ENCODE data around the gene MYZAP. TPM values are rescaled to one million over a fixed set of nuclear protein-coding genes. Genes with fewer than 3 reads are reported as not detected.

Gene MYZAP
- total RNA-seq, 1 experiment from 2014 or later: 0.35 TPM

DNA sequence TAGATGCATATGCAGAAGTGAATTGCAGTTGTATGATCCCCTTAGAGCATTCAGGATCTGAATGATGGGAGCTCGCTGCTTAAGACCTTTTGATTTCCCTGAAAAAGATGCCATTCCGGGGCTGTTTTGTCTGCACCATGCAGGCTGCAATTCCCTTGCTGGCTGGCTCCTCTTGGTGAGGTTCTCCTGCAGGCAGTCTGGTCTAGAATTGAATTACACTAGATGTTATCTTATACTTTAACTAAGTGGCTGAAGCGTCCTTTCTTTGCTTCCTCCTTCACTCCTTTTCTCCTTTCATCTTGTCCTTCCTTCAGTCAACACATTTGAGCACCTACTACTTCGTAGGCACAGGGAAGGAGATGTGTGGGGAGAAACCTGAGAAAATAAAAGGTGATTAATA is 18.6 kb upstream of the MYZAP start:
- Histone ChIP-seq H3K36me3 (replicated peaks; ENCODE audit: control insufficient read depth, insufficient read depth, low read length) (no peaks in the 10 kb centered on the region), H3K27me3 (ENCODE audit: control insufficient read depth, insufficient read depth, low read length) (no peaks in the 10 kb centered on the region)
- DNase-seq: no peak

DNA sequence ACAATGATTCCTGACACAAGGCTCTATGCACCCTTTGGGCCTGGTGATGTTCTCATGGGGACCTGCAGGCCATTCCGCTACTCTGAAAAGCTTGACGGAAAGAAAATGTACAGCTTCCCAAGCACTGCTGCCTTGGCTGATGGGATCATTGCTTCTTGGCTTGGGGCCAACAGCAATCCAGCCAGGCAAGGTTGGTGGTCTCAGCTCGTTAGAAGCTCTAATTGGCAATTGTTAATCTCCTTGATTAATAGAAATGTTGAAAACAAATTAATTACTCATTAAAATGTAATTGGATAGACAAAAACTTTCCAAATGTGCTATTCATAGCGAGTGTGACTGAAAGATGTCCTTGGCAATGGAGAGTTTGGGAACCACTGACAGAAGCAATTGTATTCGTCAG is 16.3 kb upstream of the MYZAP start:
- DNase-seq: no peak
- H3K27me3 ChIP-seq (ENCODE audit: control insufficient read depth, insufficient read depth, low read length): no peaks in the 10 kb centered on the region; the same call in 1 of the 2 replicates
- H3K4me3 ChIP-seq (ENCODE audit: insufficient read depth, low read depth, low read length): no peak overlapping the region
- H3K36me3 ChIP-seq (replicated peaks; ENCODE audit: control insufficient read depth, insufficient read depth, low read length): no peaks in the 10 kb centered on the region

More for the DNA sequence above, 18.6 kb upstream of the MYZAP start:
- H3K4me3 ChIP-seq (ENCODE audit: insufficient read depth, low read depth, low read length): no peak overlapping the region

DNA sequence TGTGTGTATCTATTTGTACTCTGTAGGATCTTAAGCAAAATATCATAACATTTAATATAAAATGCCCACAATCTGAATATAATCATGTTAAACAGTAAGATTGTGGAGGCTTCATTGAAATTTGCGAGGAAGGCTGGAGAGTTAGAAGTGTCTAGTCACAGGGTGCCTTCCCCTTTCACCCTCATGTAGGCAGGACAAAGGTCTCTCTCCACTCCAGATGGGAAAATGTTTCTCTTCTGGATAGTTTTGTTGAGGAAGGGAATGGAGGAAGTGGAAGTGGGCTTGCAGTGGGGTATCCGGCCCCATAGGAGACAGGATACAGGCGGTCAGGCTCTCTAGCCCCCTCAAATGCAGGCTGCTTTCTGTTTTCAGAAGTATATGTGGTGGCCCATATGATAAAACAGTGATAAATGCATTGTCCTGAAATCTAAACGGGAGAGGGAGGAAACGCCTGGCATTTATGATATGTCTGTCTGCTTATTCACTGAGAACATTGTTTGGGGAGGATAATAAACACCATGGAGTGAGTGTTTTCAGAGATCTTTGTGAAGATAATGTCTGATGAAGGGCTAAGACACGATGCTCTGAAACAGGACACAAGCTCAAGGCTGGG is 13.3 kb upstream of the MYZAP start:
- Histone ChIP-seq H3K4me3 (ENCODE audit: insufficient read depth, low read depth, low read length) (no peak overlapping the region), H3K36me3 (replicated peaks; ENCODE audit: control insufficient read depth, insufficient read depth, low read length) (no peaks in the 10 kb centered on the region), H3K27me3 (ENCODE audit: control insufficient read depth, insufficient read depth, low read length) (no peaks in the 10 kb centered on the region; the same call in 1 of the 2 replicates)
- no peak for DNase-seq

DNA sequence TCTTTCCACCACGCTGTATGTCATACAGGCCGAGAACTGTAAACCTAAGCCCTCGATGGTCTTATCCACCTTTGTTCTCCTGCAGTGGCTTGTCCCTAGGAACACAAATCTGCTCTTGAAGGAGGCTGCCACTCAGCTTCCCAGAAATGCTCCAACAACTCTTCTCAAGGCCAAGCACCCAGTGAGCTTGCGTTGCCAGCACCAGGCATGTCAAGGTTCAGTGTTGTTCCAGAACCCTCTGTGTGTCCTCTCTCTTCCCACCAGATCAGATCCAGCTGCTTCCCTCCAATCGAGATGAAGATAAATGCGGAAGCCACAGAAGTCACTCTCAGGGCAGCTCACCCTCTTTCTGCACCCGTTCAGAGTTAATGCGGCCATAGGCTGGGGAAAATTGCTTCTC is 11.3 kb upstream of the MYZAP start:
- DNase-seq: no peak
- H3K27me3 ChIP-seq (ENCODE audit: control insufficient read depth, insufficient read depth, low read length): no peaks in the 10 kb centered on the region; the same call in 1 of the 2 replicates
- H3K36me3 ChIP-seq (replicated peaks; ENCODE audit: control insufficient read depth, insufficient read depth, low read length): no peaks in the 10 kb centered on the region
- no peak overlapping the region for H3K4me3 ChIP-seq (ENCODE audit: insufficient read depth, low read depth, low read length)

DNA sequence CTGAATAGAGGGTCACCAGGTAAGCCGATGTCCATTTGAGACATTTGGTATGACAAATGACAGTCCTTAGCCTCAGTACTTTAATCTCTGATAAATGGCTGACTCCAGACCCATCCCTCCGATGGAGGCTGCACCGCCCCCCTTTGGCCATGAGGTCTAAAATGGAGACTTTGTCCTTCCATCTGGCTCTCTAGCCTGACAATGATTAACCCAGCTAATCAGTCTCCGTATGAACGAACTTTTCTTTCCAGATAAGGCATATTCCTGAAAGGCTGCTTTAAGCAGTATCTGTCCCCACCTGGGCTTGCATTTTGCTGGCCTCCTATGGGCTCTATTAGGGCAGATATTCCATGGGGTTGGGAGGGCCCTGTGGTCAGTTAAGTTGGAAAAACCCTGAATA is 10.8 kb upstream of the MYZAP start:
- no peak for DNase-seq
- Histone ChIP-seq H3K27me3 (ENCODE audit: control insufficient read depth, insufficient read depth, low read length) (no peaks in the 10 kb centered on the region; the same call in 1 of the 2 replicates), H3K4me3 (ENCODE audit: insufficient read depth, low read depth, low read length) (no peak overlapping the region), H3K36me3 (replicated peaks; ENCODE audit: control insufficient read depth, insufficient read depth, low read length) (no peaks in the 10 kb centered on the region)

DNA sequence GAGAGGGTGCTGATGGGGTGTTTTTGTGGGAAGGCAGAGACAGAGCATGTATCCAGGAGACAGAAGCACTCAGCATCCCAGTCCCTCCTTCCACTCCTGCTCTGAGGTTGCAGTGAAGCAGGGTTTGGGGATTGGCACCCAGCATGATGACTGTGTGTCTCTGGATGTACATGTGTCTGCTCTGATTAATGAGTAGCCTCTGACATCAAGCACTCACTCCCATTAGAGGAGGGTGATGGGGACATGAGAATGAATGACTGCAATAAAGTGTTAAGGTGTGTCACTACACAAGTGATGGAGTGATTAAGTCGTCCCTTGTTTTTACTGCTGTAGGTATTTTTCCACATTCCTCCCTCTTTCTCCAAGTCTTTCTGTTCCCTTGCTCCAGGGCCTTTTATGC is 9.6 kb upstream of the MYZAP start:
- DNase-seq: no peak
- Histone ChIP-seq H3K36me3 (replicated peaks; ENCODE audit: control insufficient read depth, insufficient read depth, low read length) (no peaks in the 10 kb centered on the region), H3K27me3 (ENCODE audit: control insufficient read depth, insufficient read depth, low read length) (no peaks in the 10 kb centered on the region; the same call in 1 of the 2 replicates), H3K4me3 (ENCODE audit: insufficient read depth, low read depth, low read length) (no peak overlapping the region)

DNA sequence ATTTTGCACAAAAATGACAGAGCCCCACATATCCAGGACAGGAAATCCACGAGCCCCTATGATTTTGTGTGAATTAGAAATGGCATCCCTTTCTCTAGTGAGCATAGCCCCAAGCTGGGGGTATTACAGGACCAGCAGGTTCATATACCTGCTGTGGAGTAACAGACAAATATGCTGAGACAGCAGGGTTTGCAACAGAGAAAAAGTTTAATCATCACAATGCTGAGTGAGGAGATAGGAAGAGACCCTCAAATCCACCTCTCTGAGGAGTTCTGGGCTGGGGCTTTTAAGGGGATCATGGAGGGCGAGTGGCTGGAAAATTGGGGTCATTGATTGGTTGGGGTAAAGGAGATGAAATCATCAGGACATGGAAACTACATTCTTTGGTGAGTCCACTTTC is 8.4 kb upstream of the MYZAP start:
- DNase-seq: no peak
- Histone ChIP-seq H3K4me3 (ENCODE audit: insufficient read depth, low read depth, low read length) (no peak overlapping the region), H3K27me3 (ENCODE audit: control insufficient read depth, insufficient read depth, low read length) (no peaks in the 10 kb centered on the region; the same call in 1 of the 2 replicates), H3K36me3 (replicated peaks; ENCODE audit: control insufficient read depth, insufficient read depth, low read length) (no peaks in the 10 kb centered on the region)

DNA sequence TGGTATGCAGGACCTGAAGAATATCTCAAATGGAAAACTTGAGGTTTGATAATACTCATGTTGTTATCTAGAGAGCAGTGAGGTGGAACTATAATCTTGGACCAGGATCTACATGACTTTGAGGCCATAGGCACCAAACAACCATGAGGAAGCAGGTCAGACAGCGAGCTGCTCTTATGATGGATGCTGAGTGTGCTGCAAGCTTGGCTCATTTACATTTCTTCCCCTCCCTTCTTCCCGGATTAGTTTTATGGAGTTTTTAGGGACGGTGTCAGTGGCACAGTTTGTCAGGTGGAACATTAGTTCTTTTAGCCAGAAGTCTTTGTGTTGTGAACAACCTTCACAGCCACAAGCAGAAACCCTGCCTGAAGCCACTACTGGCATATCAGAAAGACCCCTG is 8.0 kb upstream of the MYZAP start:
- H3K36me3 ChIP-seq (replicated peaks; ENCODE audit: control insufficient read depth, insufficient read depth, low read length): no peaks in the 10 kb centered on the region
- H3K27me3 ChIP-seq (ENCODE audit: control insufficient read depth, insufficient read depth, low read length): no peaks in the 10 kb centered on the region; the same call in 1 of the 2 replicates
- H3K4me3 ChIP-seq (ENCODE audit: insufficient read depth, low read depth, low read length): no peak overlapping the region
- DNase-seq: no peak

DNA sequence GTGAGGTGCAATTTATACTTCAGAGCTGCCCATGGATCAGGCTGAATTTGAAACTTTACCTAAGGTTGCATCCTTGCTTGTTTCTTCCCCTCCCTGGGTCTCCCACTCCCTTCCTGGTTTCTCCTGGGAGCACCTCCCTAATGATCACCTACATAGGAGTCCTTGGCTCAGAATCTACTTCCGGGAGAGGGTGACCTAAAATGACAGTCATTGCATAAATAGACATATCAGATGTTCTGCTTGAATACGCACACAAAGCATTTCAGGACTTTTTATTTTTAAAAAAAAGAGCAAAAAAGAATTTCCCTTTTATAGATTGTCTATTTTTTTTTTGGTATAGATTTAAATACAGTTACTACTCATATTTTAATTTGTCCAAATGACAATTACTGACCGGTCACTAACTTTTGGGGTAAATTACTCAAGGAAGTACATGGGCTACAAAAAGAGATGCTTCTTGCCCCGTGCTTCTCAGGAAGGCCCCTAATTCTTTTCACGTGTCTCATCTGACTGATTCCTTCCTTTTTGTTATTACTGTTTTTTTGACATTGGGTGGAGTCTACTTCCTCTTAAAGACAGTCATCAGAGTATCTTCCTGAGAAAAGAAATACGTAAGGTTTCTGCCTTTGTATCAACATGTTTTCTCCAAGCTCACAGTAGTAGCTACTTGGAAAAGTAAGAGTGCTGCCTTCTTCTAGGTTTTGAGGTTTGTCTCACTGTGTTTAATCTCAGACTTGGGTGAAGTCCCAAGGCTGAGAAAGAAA is 4.9 kb upstream of the MYZAP start:
- H3K36me3 ChIP-seq (replicated peaks; ENCODE audit: control insufficient read depth, insufficient read depth, low read length): no peaks in the 10 kb centered on the region
- H3K4me3 ChIP-seq (ENCODE audit: insufficient read depth, low read depth, low read length): no peak overlapping the region
- H3K27me3 ChIP-seq (ENCODE audit: control insufficient read depth, insufficient read depth, low read length): peaks cover 13% of the 10 kb centered on the region
- no peak for DNase-seq

DNA sequence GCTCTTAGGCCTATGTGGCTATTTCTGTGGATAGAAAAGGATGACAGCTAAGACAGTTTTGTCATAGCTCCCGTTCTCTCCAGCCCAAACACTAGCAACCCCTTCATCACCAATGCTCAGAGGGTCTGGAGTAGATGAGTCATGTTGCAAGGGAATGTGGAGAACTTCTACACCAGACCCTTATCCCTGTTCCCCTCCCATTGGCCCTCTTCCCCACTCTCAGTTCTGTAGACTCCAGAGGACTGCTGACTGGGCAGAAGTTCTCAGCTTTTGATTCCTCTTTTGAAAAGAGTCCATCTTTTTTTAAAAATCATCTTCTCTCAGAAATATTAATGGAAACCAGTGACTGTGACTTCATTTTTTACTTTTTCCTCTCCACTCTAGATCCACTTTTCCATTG is 2.4 kb upstream of the MYZAP start:
- Histone ChIP-seq H3K27me3 (ENCODE audit: control insufficient read depth, insufficient read depth, low read length) (peaks cover 23% of the 10 kb centered on the region), H3K36me3 (replicated peaks; ENCODE audit: control insufficient read depth, insufficient read depth, low read length) (no peaks in the 10 kb centered on the region), H3K4me3 (ENCODE audit: insufficient read depth, low read depth, low read length) (no peak overlapping the region)
- DNase-seq: no peak

DNA sequence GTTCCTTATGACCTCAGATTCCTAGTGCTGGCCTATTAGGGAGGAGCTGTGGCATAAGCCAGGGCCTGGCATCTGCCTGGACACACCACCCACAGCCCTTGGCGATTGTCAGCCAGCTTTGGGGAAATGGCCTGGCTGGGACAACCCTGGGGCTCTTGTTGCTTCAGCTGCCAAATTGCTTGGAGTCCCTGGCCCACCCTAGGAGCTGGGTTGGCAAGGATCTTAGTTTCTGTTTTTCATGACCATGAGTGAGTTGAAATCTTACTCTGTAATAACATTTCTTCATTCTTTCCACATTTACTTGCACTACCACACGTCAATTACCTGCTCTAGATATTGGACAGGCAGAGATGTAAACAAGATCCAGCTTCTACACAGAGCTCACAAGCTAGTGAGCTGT is 1.9 kb upstream of the MYZAP start:
- DNase-seq: no peak
- no peaks in the 10 kb centered on the region for H3K36me3 ChIP-seq (replicated peaks; ENCODE audit: control insufficient read depth, insufficient read depth, low read length)
- no peak overlapping the region for H3K4me3 ChIP-seq (ENCODE audit: insufficient read depth, low read depth, low read length)
- H3K27me3 ChIP-seq (ENCODE audit: control insufficient read depth, insufficient read depth, low read length): peaks cover 23% of the 10 kb centered on the region

DNA sequence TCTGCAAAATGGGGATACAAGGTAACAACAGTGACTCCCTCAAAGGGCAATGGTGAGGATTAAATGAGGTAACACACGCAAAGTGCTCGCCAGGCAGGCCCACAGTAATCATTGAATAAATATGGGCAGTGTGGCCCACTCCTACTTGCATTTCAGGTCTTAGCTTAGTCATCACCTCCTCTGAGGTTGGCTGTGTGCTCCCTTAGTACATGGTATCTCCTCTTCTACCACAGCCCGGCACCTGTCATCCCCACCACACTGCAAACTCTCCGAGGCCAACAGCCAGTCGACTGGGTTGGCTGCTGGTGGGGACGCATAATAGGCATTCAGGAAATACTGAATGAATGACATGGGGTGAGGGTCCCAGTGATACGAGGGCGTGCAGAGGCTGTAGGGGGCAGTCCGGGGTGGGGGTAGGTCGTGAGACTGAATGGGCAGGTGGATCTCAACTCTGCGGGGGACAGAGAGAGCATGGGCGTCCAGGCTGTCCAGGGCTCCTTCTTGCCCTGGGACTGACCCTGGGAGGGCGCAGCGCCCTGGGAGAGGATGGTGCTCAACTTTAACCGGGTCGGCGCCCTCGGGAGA is 375 bp upstream of the MYZAP start:
- no peak for DNase-seq
- Histone ChIP-seq H3K4me3 (ENCODE audit: insufficient read depth, low read depth, low read length) (peak overlapping the region; percentile 57), H3K36me3 (replicated peaks; ENCODE audit: control insufficient read depth, insufficient read depth, low read length) (no peaks in the 10 kb centered on the region), H3K27me3 (ENCODE audit: control insufficient read depth, insufficient read depth, low read length) (peaks cover 23% of the 10 kb centered on the region)

DNA sequence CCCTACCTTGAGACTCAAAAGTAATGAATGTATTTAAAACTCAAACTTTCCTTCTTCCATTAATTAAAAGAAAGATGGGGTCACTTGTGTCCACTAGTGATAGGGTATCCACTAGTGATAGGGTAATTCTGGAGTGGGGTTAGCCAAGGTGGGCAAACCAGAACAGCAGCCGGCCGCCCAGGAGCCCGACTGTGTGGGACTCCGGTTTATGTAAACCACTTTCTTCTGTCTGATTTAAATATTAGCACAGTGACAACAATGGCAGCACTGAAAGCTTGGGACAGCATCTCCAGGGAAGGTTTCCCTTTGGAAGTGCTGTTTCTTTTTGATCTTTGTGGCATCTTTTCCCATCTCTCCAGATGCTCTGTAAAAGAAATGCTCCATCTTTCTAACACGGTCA is 722 bp downstream of the MYZAP start:
- Histone ChIP-seq H3K36me3 (replicated peaks; ENCODE audit: control insufficient read depth, insufficient read depth, low read length) (no peaks in the 10 kb centered on the region), H3K4me3 (ENCODE audit: insufficient read depth, low read depth, low read length) (peak overlapping the region; percentile 57; the same call in 1 of the 2 replicates), H3K27me3 (ENCODE audit: control insufficient read depth, insufficient read depth, low read length) (peaks cover 23% of the 10 kb centered on the region)
- DNase-seq: peak; percentile 26

DNA sequence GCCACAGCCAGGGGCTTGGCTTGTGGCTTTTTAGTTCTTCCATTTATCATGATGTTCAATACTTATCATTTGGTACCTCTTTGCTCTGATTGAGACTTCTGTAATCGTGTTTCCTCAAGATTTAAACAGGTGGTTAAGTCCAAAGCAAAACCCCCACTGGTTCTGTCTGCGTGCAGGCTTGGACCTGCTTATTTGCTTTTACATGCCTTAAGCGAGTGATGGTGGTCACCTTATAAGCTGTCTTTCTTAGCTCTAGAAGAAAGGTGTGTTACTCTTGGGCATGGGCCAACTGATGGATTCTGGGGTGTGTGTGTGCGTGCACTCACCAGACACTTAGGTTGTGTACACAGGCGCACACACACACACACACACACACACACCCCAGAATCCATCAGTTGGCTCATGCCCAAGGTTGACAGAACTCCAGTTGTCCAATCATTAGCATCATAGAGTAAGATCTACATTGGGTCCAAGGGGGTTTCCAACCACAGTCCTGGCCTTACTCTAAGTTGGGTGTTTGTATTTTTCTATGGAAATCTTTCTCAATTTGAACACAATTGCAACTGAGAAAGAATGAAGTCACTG is 1.2 kb downstream of the MYZAP start:
- H3K4me3 ChIP-seq (ENCODE audit: insufficient read depth, low read depth, low read length): no peak overlapping the region
- no peak for DNase-seq
- peaks cover 23% of the 10 kb centered on the region for H3K27me3 ChIP-seq (ENCODE audit: control insufficient read depth, insufficient read depth, low read length)
- H3K36me3 ChIP-seq (replicated peaks; ENCODE audit: control insufficient read depth, insufficient read depth, low read length): no peaks in the 10 kb centered on the region

DNA sequence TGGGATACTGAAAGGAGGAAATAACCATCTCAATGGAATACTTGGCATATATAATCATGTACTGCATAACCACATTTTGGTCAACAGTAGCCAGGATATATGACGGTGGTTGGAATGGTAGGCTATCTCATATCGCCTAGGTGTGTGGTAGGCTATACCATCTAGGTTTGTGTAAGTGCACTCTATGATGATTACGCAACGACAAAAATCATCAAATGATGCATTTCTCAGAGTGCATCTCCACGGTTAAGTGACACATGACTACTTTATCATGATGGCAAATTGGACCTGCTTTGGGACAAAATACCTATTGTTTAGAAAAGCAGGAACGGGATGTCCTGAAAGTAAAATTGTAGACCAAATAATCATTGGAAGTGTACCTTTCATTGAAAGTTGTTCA is 2.8 kb downstream of the MYZAP start:
- no peak overlapping the region for H3K4me3 ChIP-seq (ENCODE audit: insufficient read depth, low read depth, low read length)
- H3K36me3 ChIP-seq (replicated peaks; ENCODE audit: control insufficient read depth, insufficient read depth, low read length): no peaks in the 10 kb centered on the region
- peaks cover 23% of the 10 kb centered on the region for H3K27me3 ChIP-seq (ENCODE audit: control insufficient read depth, insufficient read depth, low read length)
- no peak for DNase-seq
